Measurements from ENCODE around the gene CREBBP.

Gene CREBBP

DNA sequence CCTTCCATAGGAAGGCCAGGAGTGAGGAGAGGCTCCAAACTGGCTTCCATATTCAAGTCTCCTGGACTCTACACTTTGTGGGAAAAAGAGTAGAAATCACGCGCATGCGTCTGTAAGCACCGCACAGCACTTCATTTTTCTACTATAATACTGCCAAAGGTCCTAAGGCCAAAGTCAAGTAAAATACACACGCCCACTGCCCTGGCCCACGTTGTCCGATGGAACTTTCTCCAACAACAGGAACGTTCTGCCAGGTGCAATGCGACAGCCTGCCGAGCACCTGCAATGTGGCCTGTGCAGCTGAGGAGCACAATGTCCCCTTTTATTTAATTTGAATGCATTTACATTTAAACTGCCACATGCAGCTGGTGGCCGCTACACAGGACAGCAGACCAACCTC, 202.5 kb downstream of the CREBBP start:
- DNase-seq (ENCODE audit: low read depth in 2 of 2) = no peak

DNA sequence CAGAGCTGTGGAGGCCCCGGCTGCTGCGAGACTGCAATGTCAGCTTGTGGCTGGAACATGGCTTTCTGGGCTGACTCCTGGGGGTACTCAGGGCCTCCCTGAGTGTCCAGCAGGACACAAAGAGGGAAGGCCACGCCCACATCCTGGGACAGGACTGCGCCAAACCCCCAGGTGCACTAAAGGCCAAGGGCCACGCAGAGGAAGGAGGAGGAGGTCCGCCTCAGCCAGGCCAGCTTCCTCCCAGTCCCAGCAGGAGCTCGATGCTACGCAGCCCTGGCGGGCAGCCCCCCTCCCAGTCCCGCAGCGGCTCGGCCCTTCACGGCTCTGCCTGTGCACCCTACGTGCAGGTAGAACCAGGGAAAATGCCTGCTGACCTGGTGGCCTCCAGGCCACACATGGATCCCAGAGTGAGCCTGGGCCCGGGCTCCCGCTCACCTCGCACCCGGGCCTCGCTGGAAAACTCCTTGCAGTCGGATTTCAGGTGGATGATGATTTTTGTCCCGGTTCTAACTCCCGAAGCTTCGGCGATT, 204.8 kb downstream of the CREBBP start:
- H3K4me3 ChIP-seq (replicated peaks in 1 of 2; ENCODE audit: low read depth in 2 of 2, low read length in 2 of 2) = no peak overlapping the region
- TF ChIP-seq, protein P1, sequence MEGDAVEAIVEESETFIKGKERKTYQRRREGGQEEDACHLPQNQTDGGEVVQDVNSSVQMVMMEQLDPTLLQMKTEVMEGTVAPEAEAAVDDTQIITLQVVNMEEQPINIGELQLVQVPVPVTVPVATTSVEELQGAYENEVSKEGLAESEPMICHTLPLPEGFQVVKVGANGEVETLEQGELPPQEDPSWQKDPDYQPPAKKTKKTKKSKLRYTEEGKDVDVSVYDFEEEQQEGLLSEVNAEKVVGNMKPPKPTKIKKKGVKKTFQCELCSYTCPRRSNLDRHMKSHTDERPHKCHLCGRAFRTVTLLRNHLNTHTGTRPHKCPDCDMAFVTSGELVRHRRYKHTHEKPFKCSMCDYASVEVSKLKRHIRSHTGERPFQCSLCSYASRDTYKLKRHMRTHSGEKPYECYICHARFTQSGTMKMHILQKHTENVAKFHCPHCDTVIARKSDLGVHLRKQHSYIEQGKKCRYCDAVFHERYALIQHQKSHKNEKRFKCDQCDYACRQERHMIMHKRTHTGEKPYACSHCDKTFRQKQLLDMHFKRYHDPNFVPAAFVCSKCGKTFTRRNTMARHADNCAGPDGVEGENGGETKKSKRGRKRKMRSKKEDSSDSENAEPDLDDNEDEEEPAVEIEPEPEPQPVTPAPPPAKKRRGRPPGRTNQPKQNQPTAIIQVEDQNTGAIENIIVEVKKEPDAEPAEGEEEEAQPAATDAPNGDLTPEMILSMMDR (IDR thresholded peaks at IDR 0.05; ENCODE audit: low read depth, low read length) = no peak
- no peak for DNase-seq (ENCODE audit: low read depth in 2 of 2)

More for the DNA sequence above, 202.5 kb downstream of the CREBBP start:
- H3K4me3 ChIP-seq (replicated peaks in 1 of 2; ENCODE audit: low read depth in 2 of 2, low read length in 2 of 2) = no peak overlapping the region
- TF ChIP-seq, protein P1 (IDR thresholded peaks at IDR 0.05; ENCODE audit: low read depth, low read length) = no peak

Measured in cardiac fibroblast (primary cell).